WTC11 (cell line): ENCODE results near the gene C1QC. TPM values are rescaled to one million over a fixed set of nuclear protein-coding genes. Genes with fewer than 3 reads are reported as not detected.

Experiments
- ATAC-seq: fragments of 200-7000 bp; cut with Tn5 transposase; 2 replicates; pipeline ENCODE4 v1.10.0; 2021; ENCODE audit warnings: mild to moderate bottlenecking, moderate library complexity
- CTCF ChIA-PET: fragments of 300-600 bp; sonication (Branson Sonifier 250); formaldehyde crosslinking; loops from one replicate; lab custom pipeline; 2021; ENCODE audit warnings: antibody characterized with exemption; lab: Charles Lee
- POLR2A ChIA-PET: fragments of 350-600 bp; sonication (Branson Sonifier 250); formaldehyde crosslinking; loops from one replicate; lab custom pipeline; 2021; ENCODE audit warnings: antibody characterized with exemption; lab: Charles Lee
- DNase-seq: peaks from one replicate; pipeline ENCODE4 v3.0.0; 2021; ENCODE audit warnings: low spot score
- H3K27ac Mint-ChIP-seq: 2 replicates; pipeline ENCODE4 v1.8.0; 2021; ENCODE audit warnings: mixed read lengths
- H3K27me3 Mint-ChIP-seq: 2 replicates; pipeline ENCODE4 v1.8.0; 2021; ENCODE audit warnings: low read depth, mild to moderate bottlenecking, moderate library complexity, mixed read lengths
- H3K36me3 Mint-ChIP-seq: 2 replicates; pipeline ENCODE4 v1.8.0; 2021; ENCODE audit warnings: mixed read lengths
- H3K4me1 Mint-ChIP-seq: 2 replicates; pipeline ENCODE4 v1.8.0; 2022; ENCODE audit warnings: mixed read lengths
- H3K4me3 Mint-ChIP-seq: 2 replicates; pipeline ENCODE4 v1.8.0; 2021; ENCODE audit warnings: mild to moderate bottlenecking, moderate library complexity, mixed read lengths
- H3K9me3 Mint-ChIP-seq: 2 replicates; pipeline ENCODE4 v1.8.0; 2021; ENCODE audit warnings: mixed read lengths
- ARID4B ChIP-seq: sonication (generic); formaldehyde crosslinking; IDR thresholded peaks from 2 replicates; pipeline ENCODE4 v1.8.0; 2023; ENCODE audit warnings: missing genetic modification reagents, mild to moderate bottlenecking, borderline replicate concordance
- ATF1 ChIP-seq: sonication (generic); formaldehyde crosslinking; IDR thresholded peaks from 2 replicates; pipeline ENCODE4 v1.8.1; 2023; ENCODE audit warnings: mild to moderate bottlenecking, moderate library complexity, missing genetic modification reagents
- ATF2 ChIP-seq: sonication (generic); formaldehyde crosslinking; IDR thresholded peaks from 2 replicates; pipeline ENCODE4 v1.8.1; 2022; ENCODE audit warnings: low read depth, missing genetic modification reagents, borderline replicate concordance
- CDX4 ChIP-seq: fragments of 250-450 bp; sonication (Bioruptor Pico); IDR thresholded peaks from 2 replicates; pipeline ENCODE4 v1.9.0; 2021; ENCODE audit warnings: moderate library complexity, mild to moderate bottlenecking, inconsistent platforms, borderline replicate concordance
- CREB1 ChIP-seq: sonication (generic); formaldehyde crosslinking; IDR thresholded peaks from 2 replicates; pipeline ENCODE4 v1.8.0; 2023; ENCODE audit warnings: mild to moderate bottlenecking, missing genetic modification reagents
- CTCF ChIP-seq: fragments of 200-600 bp; IDR thresholded peaks from 2 replicates; pipeline ENCODE4 v1.8.0; 2022; ENCODE audit warnings: antibody characterized with exemption
- E2F1 ChIP-seq: sonication (generic); formaldehyde crosslinking; IDR thresholded peaks from 2 replicates; pipeline ENCODE4 v1.8.0; 2022; ENCODE audit warnings: mild to moderate bottlenecking, missing genetic modification reagents
- ERG ChIP-seq: fragments of 250-450 bp; sonication (Bioruptor Pico); IDR thresholded peaks from 2 replicates; pipeline ENCODE4 v1.8.0; 2021; ENCODE audit warnings: mild to moderate bottlenecking
- IRF2 ChIP-seq: sonication (generic); formaldehyde crosslinking; IDR thresholded peaks from 2 replicates; pipeline ENCODE4 v1.8.0; 2022; ENCODE audit warnings: low read depth, missing genetic modification reagents, borderline replicate concordance
- MLX ChIP-seq: sonication (generic); formaldehyde crosslinking; IDR thresholded peaks from 2 replicates; pipeline ENCODE4 v1.8.1; 2023; ENCODE audit warnings: mild to moderate bottlenecking, missing genetic modification reagents, moderate library complexity
- NFE2L1 ChIP-seq: sonication (generic); formaldehyde crosslinking; IDR thresholded peaks from 2 replicates; pipeline ENCODE4 v1.8.1; 2023; ENCODE audit warnings: missing genetic modification reagents
- NFYB ChIP-seq: sonication (generic); formaldehyde crosslinking; conservative IDR thresholded peaks from 2 replicates; pipeline ENCODE4 v1.8.0; 2022; ENCODE audit warnings: low read depth, missing genetic modification reagents
- NR1H2 ChIP-seq: sonication (generic); formaldehyde crosslinking; IDR thresholded peaks from 2 replicates; pipeline ENCODE4 v1.9.0; 2021; ENCODE audit warnings: mild to moderate bottlenecking, moderate library complexity, missing genetic modification reagents
- NR3C1 ChIP-seq: sonication (generic); formaldehyde crosslinking; conservative IDR thresholded peaks from 2 replicates; pipeline ENCODE4 v1.8.1; 2023; ENCODE audit warnings: low read depth, mild to moderate bottlenecking, missing genetic modification reagents
- PREB ChIP-seq: sonication (generic); formaldehyde crosslinking; IDR thresholded peaks from 2 replicates; pipeline ENCODE4 v1.8.1; 2022; ENCODE audit warnings: mild to moderate bottlenecking, missing genetic modification reagents, moderate library complexity, borderline replicate concordance
- USF2 ChIP-seq: sonication (generic); formaldehyde crosslinking; IDR thresholded peaks from 2 replicates; pipeline ENCODE4 v1.8.1; 2023; ENCODE audit warnings: mild to moderate bottlenecking, missing genetic modification reagents, moderate library complexity
- ZNF121 ChIP-seq: sonication (generic); formaldehyde crosslinking; IDR thresholded peaks from 2 replicates; pipeline ENCODE4 v1.8.0; 2023; ENCODE audit warnings: missing genetic modification reagents
- ZNF263 ChIP-seq: sonication (generic); formaldehyde crosslinking; IDR thresholded peaks from 2 replicates; pipeline ENCODE4 v1.8.1; 2022; ENCODE audit warnings: low read depth, mild to moderate bottlenecking, moderate library complexity, missing genetic modification reagents
- ZSCAN18 ChIP-seq: fragments of 250-450 bp; sonication (Bioruptor Pico); IDR thresholded peaks from 2 replicates; pipeline ENCODE4 v2.1.2; 2022; ENCODE audit warnings: mild to moderate bottlenecking, moderate library complexity
- total RNA-seq: library from RNA; stranded (reverse); gene quantifications from 3 replicates; pipeline ENCODE4 v1.2.3, GENCODE V29; 2021

Gene C1QC
- total RNA-seq, 1 experiment from 2014 or later = 0.28 TPM

- H3K27ac Mint-ChIP-seq = no peak overlapping the region
- ATAC-seq = no peak
- POLR2A ChIA-PET = no interaction called here
- H3K27me3 Mint-ChIP-seq = no peaks in the 10 kb centered on the region
- no peak for DNase-seq
- no peaks in the 10 kb centered on the region for H3K36me3 Mint-ChIP-seq
- H3K9me3 Mint-ChIP-seq = no peaks in the 10 kb centered on the region
- no peak overlapping the region for H3K4me3 Mint-ChIP-seq
- H3K4me1 Mint-ChIP-seq = 0 out of 2 replicates have a peak, but pooled peaks cover 2% of the 10 kb centered on the region
- TF ChIP-seq ATF1 (CRISPR knock-in tag) = no peak
- no peak for TF ChIP-seq CTCF
- no peak for TF ChIP-seq NFYB (CRISPR knock-in tag)
- no peak for TF ChIP-seq PREB (CRISPR knock-in tag)
- no peak for TF ChIP-seq E2F1 (CRISPR knock-in tag)
- TF ChIP-seq NR3C1 (CRISPR knock-in tag) = no peak
- TF ChIP-seq ERG = no peak
- no peak for TF ChIP-seq CREB1 (CRISPR knock-in tag)
- TF ChIP-seq ZNF263 (CRISPR knock-in tag) = no peak
- no peak for TF ChIP-seq NR1H2 (CRISPR knock-in tag)
- TF ChIP-seq ATF2 (CRISPR knock-in tag) = no peak
- TF ChIP-seq MLX (CRISPR knock-in tag) = no peak
- TF ChIP-seq NFE2L1 (CRISPR knock-in tag) = no peak
- TF ChIP-seq IRF2 (CRISPR knock-in tag) = no peak
- TF ChIP-seq CDX4 (CRISPR knock-in tag) = no peak
- TF ChIP-seq USF2 = no peak
- TF ChIP-seq ARID4B (CRISPR knock-in tag) = no peak
- TF ChIP-seq ZSCAN18 (CRISPR knock-in tag) = no peak
- TF ChIP-seq ZNF121 (CRISPR knock-in tag) = no peak
- TF ChIP-seq, all 79 proteins: peak for 0
- CTCF ChIA-PET = interaction anchor here (1.2 kb wide), 1 partner anchor 168 kb away, joined by 3 read pairs; no protein-coding TSS in a partner anchor
Measured at GRCh38 chr1:22694172-22694571, 50.7 kb downstream of the C1QC start.
